GM19099 (cell line): ENCODE measurements around the gene NGFR.

Experiments
- POLR2A ChIP-seq: IDR thresholded peaks from 3 replicates; pipeline ENCODE4 v1.6.1; 2011; ENCODE audit warnings: low read depth; ENCODE audit not compliant: insufficient read length; ENCODE audit errors: extremely low read depth

Gene NGFR

DNA sequence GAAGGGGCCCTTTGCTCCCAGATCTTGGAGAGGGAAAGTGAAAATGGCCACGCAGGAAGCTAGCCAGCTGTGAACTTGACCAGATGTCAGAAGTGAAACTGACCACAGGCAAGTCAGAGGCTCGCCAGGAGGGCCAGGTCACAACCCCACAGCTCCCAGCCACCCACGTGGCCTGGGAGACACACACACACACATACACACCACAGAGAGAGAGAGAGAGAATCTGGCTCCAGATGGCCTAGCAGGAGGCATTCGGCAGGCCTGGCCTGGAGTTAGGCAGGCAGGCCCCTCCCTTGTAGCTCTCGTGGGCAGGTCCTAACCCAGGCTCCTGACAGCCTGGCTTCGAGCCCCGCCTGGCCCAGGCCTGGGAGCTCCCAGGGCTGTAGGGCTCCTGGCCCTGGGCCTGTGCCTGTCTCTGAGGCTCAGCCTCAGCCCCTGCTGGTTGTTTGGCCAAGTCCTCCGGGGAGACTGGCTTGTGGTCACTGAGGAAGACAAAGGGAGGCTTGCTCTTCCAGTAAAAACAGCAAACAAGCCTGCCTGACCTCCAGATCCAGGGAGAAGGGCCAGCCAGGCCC, 20.2 kb downstream of the NGFR start:
- TF ChIP-seq POLR2A: no peak

DNA sequence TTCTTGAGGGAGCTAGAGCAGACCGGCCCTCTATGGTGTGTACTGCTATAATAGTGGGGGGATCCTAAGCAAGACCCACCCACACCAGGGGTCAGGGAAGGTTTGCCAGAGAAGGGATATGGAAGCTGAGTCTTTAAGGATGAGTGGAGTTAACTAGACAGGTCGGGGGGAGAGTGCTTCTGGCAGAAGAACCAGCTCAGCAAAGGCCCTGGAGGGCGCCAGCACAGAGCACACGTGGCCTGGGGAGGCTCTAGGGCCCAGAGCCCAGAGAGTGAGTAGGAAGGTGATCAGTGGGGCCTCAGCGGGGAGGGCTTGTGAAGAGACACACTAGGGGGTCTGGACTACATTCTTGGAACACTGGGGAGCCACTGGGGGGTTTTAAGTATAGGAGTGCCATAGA, 21.1 kb downstream of the NGFR start:
- TF ChIP-seq POLR2A: no peak

DNA sequence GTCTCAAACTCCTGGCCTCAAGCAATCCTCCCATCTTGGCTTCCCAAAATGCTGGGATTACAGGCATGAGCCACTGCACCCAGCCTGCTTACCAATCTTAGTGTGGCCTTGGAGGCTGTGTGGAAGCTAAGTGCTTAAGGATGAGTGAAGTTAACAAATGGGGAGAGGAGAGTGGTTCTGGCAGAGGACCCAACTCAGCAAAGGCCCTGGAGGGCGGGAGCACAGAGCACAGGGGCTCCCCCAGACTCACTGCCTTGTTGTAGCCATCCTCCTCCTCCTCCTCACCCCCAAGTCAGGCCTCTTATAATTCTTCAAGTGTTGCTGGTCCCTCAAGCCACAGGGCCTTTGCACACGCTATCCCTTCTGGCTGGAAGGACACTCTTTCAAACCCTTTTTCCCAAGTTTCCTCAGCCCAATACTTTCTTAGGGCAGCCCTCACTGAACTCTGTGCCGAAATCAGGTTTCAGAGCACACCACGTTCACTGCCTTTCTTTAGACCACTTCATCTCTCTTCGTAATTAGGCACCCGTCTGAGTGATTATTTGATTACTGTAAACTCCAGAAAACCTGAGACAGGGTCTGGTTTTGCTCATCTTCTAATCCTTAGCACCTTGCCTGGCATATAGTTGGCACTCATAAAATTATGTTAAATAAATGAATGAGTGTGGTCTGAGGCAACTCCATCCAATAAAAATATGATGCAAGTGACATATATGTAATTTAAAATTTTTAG, 23.4 kb downstream of the NGFR start:
- no peak for TF ChIP-seq POLR2A

DNA sequence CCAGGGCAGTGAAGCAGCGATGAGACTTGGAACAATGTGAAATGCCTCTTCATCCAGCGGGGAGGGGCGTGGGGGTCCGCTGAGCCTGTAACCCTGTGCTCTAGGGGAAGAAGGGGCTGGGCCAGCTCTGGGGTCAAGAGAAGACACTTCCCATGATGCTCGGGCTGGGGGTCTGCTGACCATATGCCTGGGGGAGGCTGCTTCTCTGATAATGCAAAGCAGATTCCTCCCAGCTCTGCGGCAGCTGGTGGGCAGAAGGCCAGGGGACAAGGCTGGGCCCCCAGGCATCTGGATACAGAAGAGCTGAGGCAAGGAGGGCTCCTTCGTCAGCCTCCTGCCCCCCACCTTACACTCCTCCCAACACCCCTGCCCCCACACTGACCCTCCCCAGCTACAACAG, 24.7 kb downstream of the NGFR start:
- no peak for TF ChIP-seq POLR2A

- no peak for TF ChIP-seq POLR2A
Measured at GRCh38 chr17:49520386-49521087, 25.4 kb downstream of the NGFR start.

GRCh38 chr17:49521088-49521450, 26.0 kb downstream of the NGFR start:
- no peak for TF ChIP-seq POLR2A

GRCh38 chr17:49521471-49522356, 26.6 kb downstream of the NGFR start:
- no peak for TF ChIP-seq POLR2A

DNA sequence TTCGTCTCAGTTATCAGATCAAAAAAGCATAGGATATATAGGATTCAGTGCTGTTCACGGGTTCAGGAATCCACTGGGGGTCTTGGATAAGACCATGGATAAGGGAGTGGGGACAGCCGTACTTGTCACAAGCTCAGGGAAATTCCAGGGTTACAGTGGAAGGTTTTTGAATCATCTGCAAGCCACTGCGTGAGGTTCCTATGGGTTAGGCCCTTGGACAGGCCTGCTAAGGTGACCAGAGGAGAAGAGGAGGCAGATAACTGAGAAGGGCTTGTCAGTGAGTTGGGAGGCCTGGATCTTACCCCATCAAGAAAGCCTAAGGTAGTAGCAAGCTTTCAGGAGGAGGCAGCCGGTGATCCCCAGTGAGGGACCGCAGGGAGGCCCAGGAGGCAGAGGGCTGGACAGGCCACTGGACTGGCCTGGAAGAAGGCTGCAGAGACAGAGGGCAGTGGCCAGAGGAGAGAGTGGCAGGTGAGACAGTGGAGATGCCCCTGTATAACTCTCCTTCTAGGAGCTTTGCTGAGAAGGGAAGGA, 27.3 kb downstream of the NGFR start:
- TF ChIP-seq POLR2A: no peak

DNA sequence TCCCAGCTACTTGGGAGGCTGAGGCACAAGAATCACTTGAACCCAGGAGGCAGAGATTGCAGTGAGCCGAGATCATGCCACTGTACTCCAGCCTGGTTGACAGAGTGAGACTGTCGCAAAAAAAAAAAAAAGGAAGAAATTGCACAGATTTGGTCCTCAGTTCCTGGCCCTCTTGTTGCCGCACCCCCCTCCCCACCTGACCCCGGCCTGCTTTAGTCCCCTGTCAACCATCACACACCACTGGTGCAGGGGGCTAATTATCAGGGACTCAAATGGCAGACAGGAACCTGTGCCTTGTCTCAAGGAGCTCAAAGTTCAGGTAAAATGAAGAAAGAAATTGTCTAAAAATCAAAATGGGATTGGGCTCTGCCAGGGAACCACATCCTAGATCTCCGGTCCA, 28.1 kb downstream of the NGFR start:
- TF ChIP-seq POLR2A: no peak

DNA sequence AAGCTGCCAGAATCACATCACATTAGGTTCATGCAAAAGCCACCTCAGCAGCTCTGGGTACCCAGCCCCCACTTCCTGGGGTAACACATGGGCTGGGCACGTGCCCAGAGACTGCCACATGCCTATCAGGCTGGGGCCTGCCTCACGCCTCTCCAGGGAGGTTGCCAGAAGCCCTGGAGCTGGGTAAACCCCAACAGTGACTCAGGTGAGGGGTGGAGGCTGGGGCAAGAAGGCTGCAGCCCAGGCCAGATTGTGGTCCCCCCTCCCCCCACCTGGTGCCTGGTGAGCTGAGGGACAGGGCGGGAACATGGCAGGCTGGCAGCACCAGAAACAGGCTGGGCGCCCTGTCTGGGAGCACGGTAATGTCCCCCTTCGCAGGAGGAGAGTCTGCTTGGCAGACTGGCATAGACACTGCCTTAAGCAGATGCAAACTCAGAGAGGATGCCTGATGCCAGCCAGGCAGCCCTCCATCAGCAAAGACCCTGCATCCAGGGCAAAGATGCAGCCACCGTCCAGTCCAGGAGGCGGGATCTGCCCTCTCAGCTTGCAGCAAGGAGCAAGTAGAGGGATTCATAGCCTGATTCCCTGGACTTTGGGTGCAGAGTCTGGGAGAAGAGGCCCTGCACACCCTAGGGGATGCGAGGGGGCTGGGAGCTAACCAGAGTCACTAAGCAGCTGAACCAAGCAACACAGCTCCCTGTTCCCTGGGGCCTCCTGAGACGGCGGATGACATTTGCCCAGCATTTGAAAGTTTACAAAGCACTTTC, 28.8 kb downstream of the NGFR start:
- TF ChIP-seq POLR2A: no peak

DNA sequence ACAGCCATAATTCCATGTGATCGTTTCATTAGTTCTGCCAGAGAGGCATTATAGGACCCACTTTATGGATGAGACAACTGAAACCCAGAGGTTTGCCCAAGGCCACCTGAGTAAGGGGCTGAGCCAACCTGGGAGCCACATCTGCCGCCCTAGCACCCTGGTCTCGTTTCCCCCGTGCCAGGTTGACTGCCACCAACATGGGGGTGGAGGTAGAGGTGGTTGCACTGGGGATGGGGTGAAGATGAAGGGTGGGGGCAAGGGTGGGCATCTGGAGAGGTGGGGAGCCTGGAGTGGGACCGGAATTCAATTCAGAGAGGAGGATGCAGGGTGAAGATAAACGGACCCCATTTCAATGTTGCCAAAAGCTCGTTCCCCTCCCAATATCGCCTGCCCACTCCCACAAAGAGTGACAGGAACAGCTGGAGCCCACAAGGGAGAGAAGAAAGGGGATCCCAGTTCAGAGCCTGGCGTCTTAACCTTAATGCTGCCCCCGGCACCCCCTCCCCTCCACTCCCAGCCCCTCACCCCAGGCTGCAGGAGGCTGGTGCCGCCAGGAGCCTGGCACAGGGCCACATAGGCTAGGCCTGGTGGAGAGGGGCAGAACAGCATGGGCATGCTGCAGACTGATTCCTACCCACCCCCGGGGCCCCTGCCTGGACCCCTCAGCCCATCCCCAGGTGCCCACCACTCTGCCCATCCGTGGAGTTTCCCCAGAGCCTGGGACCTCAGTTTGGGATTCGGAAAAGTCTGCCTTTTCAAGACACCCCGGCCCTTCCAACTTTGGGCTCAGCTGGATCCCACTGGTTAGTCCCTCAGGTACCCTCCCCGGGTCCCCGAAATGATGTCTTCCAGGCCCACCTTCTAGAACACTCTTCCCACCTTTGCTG, 29.6 kb downstream of the NGFR start:
- no peak for TF ChIP-seq POLR2A

DNA sequence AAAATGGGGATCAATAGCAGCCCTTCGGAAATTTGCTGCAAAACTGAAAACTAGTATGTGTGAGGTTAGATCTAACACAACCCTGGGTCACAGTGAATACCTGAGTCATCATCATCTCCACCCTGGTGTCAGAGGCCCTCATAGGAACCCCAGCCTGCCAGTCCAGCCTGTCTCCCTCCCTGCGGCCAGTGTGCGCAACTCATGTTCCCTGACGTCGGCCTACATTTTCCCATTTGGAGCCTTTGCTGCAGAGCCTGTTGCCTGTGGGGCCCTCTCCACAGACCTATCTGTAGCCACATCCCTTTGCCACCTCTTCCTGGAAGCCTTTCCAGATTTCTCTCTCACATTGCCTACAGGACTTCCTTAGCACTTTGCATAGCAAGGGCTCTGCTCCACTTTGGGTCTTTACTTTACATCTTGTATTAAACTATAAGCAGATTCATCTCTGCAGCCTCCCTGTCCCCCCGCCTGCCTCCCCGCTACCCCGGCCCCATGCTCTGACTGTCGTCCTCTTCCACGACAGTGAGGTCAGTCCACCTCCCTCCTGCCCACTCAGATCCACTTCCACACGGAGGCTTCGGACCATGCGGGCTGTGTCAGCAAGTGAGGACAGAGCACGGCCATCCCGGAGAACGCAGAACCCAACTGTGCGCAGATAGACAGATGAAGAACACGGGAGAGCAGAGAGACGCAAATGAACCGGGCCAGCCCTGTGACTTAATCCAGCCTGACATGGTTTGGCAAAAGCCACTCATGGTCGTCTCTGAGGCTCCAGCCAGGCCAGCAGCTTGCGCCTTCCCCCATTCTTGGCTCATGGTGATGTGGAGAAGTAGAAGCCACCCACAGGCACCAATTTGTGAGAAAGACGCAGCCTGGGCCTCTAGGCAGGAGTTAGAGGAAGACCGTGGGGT, 31.0 kb downstream of the NGFR start:
- no peak for TF ChIP-seq POLR2A
